ENCODE results near the gene SGTA.
"Not testable (repeated sequence)": the region's sequence is repeated elsewhere in the genome, so short reads cannot be mapped to it uniquely, and the experiment has no call there.

Gene SGTA

GRCh38 chr19:2713170-2713569 is 69.9 kb downstream of the SGTA start:
- DNase-seq (ENCODE audit: low read depth in 2 of 2), result not testable (repeated sequence)

GRCh38 chr19:2711875-2712205 is 71.2 kb downstream of the SGTA start:
- DNase-seq (ENCODE audit: low read depth in 2 of 2), result no peak

- no peak for DNase-seq (ENCODE audit: low read depth in 2 of 2)
These were observed 71.8 kb downstream of the SGTA start for GRCh38 chr19:2711172-2711874.

DNA sequence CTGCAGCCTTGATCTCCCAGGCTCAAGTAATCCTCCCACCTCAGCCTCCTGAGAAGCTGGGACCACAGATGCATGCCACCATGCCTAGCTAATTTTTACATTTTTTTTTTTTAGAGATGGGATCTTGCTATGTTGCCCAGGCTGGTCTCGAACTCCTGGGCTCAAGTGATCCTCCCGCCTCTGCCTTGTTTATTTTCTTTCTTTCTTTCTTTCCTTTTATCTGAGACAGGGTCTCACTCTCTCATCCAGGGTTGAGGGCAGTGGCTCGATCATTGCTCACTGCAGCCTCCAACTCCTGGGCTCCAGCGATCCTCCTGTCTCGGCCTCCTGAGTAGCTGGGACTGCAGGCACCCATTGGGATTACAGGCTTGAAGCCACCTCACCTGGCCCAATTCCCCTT is 76.8 kb downstream of the SGTA start:
- no peak for DNase-seq (ENCODE audit: low read depth in 2 of 2)
